ENCODE measurements around the gene PHLDB2. TPM values are rescaled to one million over a fixed set of nuclear protein-coding genes. Genes with fewer than 3 reads are reported as not detected.

PHLDB2 gene
- total RNA-seq, 1 experiment from 2014 or later = 13.2 TPM

DNA sequence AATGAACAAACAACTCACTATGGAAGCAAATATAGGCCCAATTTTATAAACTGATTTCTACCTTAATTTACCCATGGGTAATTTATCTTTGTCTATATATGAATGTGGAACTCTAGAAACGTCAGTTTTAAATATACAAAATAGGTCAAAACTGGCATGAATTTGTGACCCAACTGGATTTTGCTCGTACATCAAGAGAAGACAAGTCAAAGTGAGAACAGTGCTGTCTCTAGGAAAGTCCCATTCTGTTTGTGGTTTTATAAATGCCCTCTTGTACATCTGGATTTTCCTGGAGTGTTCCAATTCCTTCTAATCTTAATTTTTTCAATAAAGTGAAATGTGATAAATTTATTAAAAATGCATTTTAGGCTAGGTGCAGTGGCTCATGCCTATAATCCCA lies 69.5 kb downstream of the PHLDB2 start:
- Histone ChIP-seq H3K4ac (ENCODE audit: low read depth, low read length) (no peak overlapping the region), H3K14ac (ENCODE audit: insufficient read depth, low read length) (no peak overlapping the region), H2AFZ (ENCODE audit: low read length) (no peak overlapping the region), H3K79me2 (ENCODE audit: insufficient read depth, low read length) (no peaks in the 10 kb centered on the region), H2BK5ac (ENCODE audit: insufficient read length, low read length) (no peak overlapping the region), H2BK15ac (ENCODE audit: low read depth, low read length) (no peak overlapping the region), H3K23ac (ENCODE audit: insufficient read length, low read depth, low read length) (no peak overlapping the region), H3K23me2 (ENCODE audit: insufficient read length, low read depth, low read length, poor library complexity, severe bottlenecking) (no peaks in the 10 kb centered on the region), H4K5ac (ENCODE audit: insufficient read length, low read depth, low read length) (no peak overlapping the region), H2BK120ac (ENCODE audit: low read depth, low read length, poor library complexity, severe bottlenecking) (no peak overlapping the region), H2BK12ac (ENCODE audit: insufficient read length, low read depth, low read length) (no peak overlapping the region), H3K18ac (ENCODE audit: insufficient read length, low read depth, low read length) (no peak overlapping the region), H3K9ac (ENCODE audit: extremely low read depth, insufficient read length, low read length) (no peak overlapping the region), H4K20me1 (ENCODE audit: control insufficient read depth, insufficient read depth, insufficient read length) (no peaks in the 10 kb centered on the region), H2BK20ac (ENCODE audit: low read depth, low read length, poor library complexity, severe bottlenecking) (no peak overlapping the region), H3K9me3 (ENCODE audit: control insufficient read depth, low read depth, low read length) (no peaks in the 10 kb centered on the region), H4K91ac (ENCODE audit: insufficient read length, low read depth, low read length) (no peak overlapping the region), H3T11ph (ENCODE audit: low read length) (no peak overlapping the region), H3K27ac (ENCODE audit: insufficient read length, low read depth, low read length) (no peak overlapping the region), H3K56ac (ENCODE audit: insufficient read length, low read depth, low read length) (no peak overlapping the region), H3K27me3 (ENCODE audit: insufficient read depth, low read length) (no peaks in the 10 kb centered on the region), H3K4me1 (ENCODE audit: insufficient read depth, low read length) (no peaks in the 10 kb centered on the region; the same call in 1 of the 2 replicates), H4K8ac (replicated peaks; ENCODE audit: insufficient read length, low read depth, low read length) (no peak overlapping the region), H3K79me1 (ENCODE audit: insufficient read depth, low read depth, low read length, poor library complexity, severe bottlenecking) (no peaks in the 10 kb centered on the region), H3K4me2 (ENCODE audit: insufficient read depth, insufficient read length, low read length) (no peak overlapping the region), H2AK5ac (ENCODE audit: insufficient read length, low read length) (no peak overlapping the region)
- H3K36me3 Mint-ChIP-seq (ENCODE audit: insufficient read depth in 1 of 3, low read depth in 3 of 3) = peaks cover 0 to 4% (median 2%) of the 10 kb centered on the region in 3 experiments; a peak in 2 of 7 replicates
- peaks cover 7 to 17% of the 10 kb centered on the region in 2 experiments for H3K4me1 Mint-ChIP-seq
- H3K9me3 Mint-ChIP-seq = no peaks in the 10 kb centered on the region
- no peak overlapping the region for H3K4me3 Mint-ChIP-seq
- TF ChIP-seq, protein P1, sequence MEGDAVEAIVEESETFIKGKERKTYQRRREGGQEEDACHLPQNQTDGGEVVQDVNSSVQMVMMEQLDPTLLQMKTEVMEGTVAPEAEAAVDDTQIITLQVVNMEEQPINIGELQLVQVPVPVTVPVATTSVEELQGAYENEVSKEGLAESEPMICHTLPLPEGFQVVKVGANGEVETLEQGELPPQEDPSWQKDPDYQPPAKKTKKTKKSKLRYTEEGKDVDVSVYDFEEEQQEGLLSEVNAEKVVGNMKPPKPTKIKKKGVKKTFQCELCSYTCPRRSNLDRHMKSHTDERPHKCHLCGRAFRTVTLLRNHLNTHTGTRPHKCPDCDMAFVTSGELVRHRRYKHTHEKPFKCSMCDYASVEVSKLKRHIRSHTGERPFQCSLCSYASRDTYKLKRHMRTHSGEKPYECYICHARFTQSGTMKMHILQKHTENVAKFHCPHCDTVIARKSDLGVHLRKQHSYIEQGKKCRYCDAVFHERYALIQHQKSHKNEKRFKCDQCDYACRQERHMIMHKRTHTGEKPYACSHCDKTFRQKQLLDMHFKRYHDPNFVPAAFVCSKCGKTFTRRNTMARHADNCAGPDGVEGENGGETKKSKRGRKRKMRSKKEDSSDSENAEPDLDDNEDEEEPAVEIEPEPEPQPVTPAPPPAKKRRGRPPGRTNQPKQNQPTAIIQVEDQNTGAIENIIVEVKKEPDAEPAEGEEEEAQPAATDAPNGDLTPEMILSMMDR (conservative IDR thresholded peaks at IDR 0.05) = no peak
- H3K27ac Mint-ChIP-seq = no peak overlapping the region
- DNase-seq = no peak
- WGBS (ENCODE audit: extremely low coverage, insufficient read length, low lambda C conversion rate) = no CpG with 5 or more reads among the region's 2 CpGs
- peaks cover 17% of the 10 kb centered on the region for H3K27me3 Mint-ChIP-seq (ENCODE audit: low read depth)

All from H9 (cell line).